Skeletal muscle satellite cell (primary cell): Measurements from ENCODE around the gene L3MBTL3.
A peak's percentile ranks its signal among the peaks of the same experiment; 100 is the strongest.

ENCODE experiments used
- H3K27me3 ChIP-seq: 2 replicates; pipeline ENCODE4 v1.7.0; 2013; ENCODE audit warnings: low read length; ENCODE audit not compliant: control insufficient read depth, insufficient read depth
- H3K36me3 ChIP-seq: 2 replicates; pipeline ENCODE4 v1.7.0; 2013; ENCODE audit warnings: mild to moderate bottlenecking, control low read depth, low read length; ENCODE audit not compliant: insufficient read depth
- H3K4me1 ChIP-seq: 2 replicates; pipeline ENCODE4 v1.7.0; 2013; ENCODE audit warnings: low read length; ENCODE audit not compliant: control insufficient read depth, insufficient read depth
- H3K4me2 ChIP-seq: 2 replicates; pipeline ENCODE4 v1.7.0; 2013; ENCODE audit warnings: mild to moderate bottlenecking, low read length
- H3K4me3 ChIP-seq: 2 replicates; pipeline ENCODE4 v1.7.0; 2013; ENCODE audit warnings: low read length
- H3K9ac ChIP-seq: 2 replicates; pipeline ENCODE4 v1.7.0; 2013; ENCODE audit warnings: mild to moderate bottlenecking, low read depth, low read length, moderate library complexity
- H3K9me3 ChIP-seq: replicated peaks from 2 replicates; pipeline ENCODE4 v1.7.0; 2013; ENCODE audit warnings: mild to moderate bottlenecking, control low read depth, low read length

Gene L3MBTL3

DNA sequence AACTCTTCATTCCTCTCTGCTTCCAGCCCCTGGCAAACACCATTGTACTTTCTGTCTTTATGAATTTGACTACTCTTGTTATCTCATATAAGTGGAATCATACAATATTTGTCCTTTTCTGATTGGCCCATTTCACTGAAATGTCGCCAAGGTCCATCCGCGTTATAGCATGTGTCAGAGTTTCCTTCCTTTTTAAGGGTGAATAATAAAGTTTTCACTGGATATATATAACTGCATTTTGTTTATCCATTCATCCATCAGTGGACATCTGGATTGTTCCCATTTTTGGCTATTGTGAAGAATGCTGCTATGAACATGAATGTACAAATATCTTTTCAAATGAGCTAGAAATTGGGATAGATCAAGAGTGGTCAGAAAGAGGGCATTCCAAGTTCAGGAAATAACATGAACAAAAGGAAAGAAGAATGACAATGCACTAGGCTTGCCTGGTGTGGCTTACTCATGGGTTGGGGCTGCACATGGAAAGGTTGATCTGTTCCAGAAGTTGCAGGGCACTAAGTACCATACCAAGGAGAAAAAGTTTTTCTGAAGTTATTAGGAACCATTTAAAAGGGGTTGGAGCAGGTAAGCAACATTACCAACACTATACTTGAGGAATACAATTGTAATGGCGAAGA lies 10.0 kb upstream of the L3MBTL3 start:
- Histone ChIP-seq H3K4me3 (no peak overlapping the region), H3K27me3 (no peaks in the 10 kb centered on the region), H3K9me3 (no peaks in the 10 kb centered on the region), H3K9ac (no peak overlapping the region), H3K4me1 (no peaks in the 10 kb centered on the region), H3K36me3 (no peaks in the 10 kb centered on the region), H3K4me2 (no peak overlapping the region)

DNA sequence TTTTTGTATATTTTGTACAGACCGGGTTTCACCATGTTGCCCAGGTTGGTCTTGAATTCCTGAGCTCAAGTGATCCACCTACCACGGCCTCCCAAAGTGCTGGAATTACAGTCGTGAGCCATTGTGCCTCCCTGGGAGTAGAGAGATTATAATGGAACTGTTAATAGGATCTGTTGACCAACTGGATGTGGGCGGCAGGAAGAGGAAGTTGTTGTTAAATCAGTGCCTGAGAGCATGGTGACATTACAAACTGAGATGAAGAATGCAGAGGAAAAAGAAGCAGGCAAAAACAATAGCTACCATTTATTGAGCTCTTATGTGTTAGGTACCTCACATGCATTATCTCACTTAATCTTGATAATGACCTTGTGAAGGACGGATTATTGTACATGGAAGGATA lies 9.2 kb upstream of the L3MBTL3 start:
- Histone ChIP-seq H3K27me3 (no peaks in the 10 kb centered on the region), H3K4me1 (no peaks in the 10 kb centered on the region), H3K4me3 (no peak overlapping the region), H3K4me2 (no peak overlapping the region), H3K36me3 (no peaks in the 10 kb centered on the region), H3K9me3 (no peaks in the 10 kb centered on the region), H3K9ac (no peak overlapping the region)

DNA sequence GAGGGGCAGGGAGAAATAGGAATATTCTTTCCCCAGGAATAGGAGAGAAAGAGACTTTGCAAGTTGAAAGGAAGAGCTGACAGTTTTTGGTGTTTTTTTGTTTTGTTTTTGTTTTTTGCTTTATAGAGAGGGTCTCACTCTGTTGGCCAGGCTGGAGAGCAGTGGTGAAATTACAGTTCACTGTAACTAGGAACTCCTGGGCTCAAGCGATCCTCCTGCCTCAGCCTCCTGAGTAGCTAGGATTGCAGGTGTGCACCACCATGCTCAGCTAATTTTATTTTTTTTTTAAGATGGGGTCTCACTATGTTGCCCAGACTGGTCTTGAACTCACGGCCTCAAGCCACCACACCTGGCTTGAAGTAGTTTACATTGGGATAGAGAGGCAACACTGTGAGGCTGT lies 8.0 kb upstream of the L3MBTL3 start:
- Histone ChIP-seq H3K27me3 (no peaks in the 10 kb centered on the region), H3K36me3 (no peaks in the 10 kb centered on the region), H3K9me3 (no peaks in the 10 kb centered on the region), H3K9ac (no peak overlapping the region), H3K4me1 (no peaks in the 10 kb centered on the region), H3K4me3 (no peak overlapping the region), H3K4me2 (no peak overlapping the region)

DNA sequence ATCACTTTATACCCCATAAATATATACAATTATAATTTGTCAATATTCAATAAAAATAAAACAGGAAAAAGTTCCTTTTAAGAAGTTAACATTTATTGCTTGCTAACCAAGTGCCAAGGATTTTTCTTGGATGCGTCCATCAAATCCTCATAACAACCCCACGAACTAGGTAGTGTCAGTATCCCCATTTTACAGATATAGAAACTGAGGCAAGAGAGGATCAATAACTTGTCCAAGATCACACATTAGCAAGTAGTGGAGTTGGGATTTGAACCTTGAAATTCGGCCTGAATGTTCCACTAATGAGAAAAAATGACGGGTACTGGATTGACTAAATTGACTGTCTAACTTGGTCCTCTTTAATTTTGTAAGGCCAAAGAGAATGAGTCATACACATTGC lies 5.7 kb upstream of the L3MBTL3 start:
- Histone ChIP-seq H3K27me3 (no peaks in the 10 kb centered on the region), H3K4me3 (no peak overlapping the region), H3K9me3 (no peaks in the 10 kb centered on the region), H3K36me3 (no peaks in the 10 kb centered on the region), H3K4me1 (peaks cover under 1% of the 10 kb centered on the region), H3K4me2 (no peak overlapping the region), H3K9ac (no peak overlapping the region)

DNA sequence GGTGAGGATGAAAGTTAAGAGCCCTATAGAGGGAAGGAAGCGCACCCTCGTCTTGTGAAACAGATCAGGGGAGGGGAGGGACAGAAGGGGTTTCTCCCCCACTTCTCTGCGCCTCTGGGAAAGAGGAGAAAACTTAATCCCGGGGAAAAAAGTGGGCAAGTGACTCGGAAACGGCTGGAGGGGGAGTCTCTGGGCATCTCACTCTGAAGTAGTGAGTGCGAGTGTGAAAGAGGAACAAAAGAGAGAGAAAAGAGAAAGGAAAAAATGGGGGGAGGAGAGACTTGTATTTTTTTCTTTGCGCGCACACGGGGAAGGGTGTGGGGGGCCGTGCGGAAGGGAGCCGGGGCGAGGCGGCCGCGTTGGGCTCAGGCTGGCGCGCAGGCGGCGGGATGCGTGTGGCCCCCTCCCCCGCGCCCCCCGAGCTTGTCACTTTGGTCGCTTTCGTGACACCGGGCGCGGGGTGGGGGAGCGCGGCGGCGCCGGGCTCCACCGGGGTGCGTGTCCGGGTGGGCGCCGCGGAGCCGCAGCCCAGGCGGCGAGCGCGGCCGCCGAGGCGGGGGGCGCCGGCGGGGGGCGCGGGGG lies 454 bp downstream of the L3MBTL3 start:
- no peaks in the 10 kb centered on the region for H3K36me3 ChIP-seq
- no peaks in the 10 kb centered on the region for H3K9me3 ChIP-seq
- peak overlapping the region; percentile 87 for H3K9ac ChIP-seq
- peaks cover 11% of the 10 kb centered on the region for H3K4me1 ChIP-seq
- no peaks in the 10 kb centered on the region for H3K27me3 ChIP-seq
- peak overlapping the region; percentile 96 for H3K4me3 ChIP-seq
- H3K4me2 ChIP-seq, result peak overlapping the region; percentile 98

DNA sequence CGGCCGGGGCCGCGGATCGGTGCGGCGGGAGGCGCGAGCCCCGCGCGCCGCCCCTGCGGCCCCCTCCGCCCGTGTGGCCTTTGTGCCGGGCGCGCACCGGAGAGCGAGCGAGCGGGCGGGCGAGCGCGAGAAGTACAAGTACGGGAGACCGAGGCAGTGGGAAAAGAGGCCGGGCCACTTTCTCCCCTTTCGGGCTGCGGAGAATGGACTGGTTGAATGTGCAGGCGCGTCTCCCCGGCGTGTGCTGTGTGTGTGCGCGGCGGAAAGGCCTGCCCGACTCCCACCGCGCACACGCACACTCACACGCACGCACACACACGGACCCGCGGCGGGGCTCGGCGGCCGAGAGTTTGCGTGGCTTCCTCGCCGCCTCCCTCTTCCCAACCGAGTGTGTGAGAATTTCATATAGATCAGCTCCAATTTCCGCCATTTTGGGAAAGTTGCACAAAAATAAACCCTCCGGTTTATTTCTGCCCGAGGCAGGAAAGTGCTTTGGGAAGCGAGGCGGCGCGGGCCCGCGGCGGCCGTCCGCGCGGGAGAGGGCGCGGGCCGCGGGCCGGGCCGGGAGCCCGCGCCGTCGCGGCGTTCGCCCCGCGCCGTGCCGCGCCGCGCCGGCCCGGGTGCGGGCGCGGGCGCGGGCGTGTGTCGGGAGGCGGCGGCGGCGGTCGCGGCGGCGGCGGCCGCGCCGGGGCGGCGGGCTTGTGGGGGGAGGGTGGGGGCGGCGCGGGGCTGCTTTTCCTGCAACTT lies 1.1 kb downstream of the L3MBTL3 start:
- Histone ChIP-seq H3K9ac (peak overlapping the region; percentile 85), H3K36me3 (no peaks in the 10 kb centered on the region), H3K4me2 (peak overlapping the region; percentile 85), H3K9me3 (no peaks in the 10 kb centered on the region), H3K4me3 (peak overlapping the region; percentile 96), H3K4me1 (peaks cover 11% of the 10 kb centered on the region), H3K27me3 (no peaks in the 10 kb centered on the region)

DNA sequence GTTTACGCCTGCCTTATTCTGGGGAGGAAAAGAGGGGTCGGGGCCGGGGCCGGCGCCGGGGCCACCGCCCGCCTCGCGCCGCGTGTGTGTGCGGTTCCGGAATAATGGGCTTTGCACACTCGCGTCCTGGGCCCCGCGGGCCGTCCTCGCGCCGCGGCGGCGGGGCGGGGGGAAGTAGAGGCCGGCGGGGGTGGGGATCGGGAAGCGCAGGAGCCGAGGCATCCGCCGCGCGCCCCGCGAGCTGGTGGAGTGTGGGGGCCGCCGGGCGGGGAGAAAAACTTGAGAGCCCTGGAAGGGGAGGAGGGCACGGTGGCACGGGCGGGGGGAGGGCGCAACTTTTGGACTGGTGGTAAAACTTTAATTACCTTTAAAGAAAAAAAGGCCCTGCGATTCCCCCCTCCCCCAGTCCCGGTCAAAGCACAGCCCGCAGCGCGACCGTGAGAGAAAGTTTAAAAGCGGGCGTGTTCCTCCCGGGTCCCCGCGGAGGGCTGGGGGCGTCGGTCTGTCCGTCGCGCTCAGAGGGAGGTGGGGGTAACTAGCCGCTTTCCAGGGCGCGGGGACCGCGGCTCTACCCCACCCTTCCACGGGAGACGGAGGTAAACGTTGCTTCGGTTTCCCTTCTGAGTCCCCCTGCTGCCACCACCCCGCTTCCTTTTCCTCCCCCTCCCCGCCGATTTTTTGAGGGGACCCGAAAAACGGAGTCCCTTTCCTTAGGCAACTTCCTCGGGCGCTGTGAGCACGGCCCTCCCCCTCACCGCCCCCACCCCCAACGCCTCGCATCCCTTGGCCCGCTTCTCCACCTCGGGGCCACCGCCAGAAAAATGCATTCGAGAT lies 1.9 kb downstream of the L3MBTL3 start:
- Histone ChIP-seq H3K36me3 (no peaks in the 10 kb centered on the region), H3K9ac (peak overlapping the region; percentile 78), H3K9me3 (no peaks in the 10 kb centered on the region), H3K4me3 (peak overlapping the region; percentile 79), H3K4me2 (peak overlapping the region; percentile 73), H3K4me1 (peaks cover 11% of the 10 kb centered on the region), H3K27me3 (no peaks in the 10 kb centered on the region)

DNA sequence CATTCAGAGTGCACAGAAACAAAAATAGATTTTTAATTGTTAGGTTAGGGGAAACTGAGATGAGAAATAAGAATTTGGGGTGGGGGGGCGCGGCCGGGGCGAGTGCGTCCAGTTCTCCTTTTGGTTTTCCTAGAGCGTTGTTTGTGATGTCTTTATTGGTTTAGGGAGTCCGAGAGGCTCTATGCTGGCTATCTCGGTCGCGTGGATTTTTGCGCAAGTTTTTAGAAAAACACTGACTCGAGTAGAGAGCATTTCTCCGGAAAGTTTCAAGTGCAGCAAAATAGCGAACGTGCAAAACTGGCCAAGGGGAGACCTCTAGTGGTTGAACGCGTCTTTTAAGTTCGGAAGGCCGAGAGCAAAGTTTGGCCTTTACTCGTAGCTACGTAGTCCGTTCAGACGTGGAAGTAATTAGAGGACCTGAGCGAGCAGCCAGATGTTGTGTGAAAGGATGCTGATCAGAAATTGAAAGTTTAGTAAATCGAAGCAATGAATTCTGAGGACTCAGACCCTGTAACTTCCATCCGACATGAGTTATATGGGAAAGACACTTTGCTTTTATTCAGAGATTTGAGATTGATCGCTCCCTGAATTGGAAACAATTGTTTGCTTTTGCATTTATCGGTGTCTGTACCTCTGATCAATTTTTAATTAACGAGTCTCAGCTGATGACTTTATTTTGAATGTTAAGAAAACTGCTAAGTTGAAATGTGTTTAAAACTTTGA lies 2.7 kb downstream of the L3MBTL3 start:
- H3K36me3 ChIP-seq, result no peaks in the 10 kb centered on the region
- no peaks in the 10 kb centered on the region for H3K9me3 ChIP-seq
- H3K27me3 ChIP-seq, result no peaks in the 10 kb centered on the region
- H3K4me1 ChIP-seq, result peaks cover 11% of the 10 kb centered on the region
- peak overlapping the region; percentile 78 for H3K4me2 ChIP-seq
- peak overlapping the region; percentile 79 for H3K4me3 ChIP-seq
- H3K9ac ChIP-seq, result peak overlapping the region; percentile 78

DNA sequence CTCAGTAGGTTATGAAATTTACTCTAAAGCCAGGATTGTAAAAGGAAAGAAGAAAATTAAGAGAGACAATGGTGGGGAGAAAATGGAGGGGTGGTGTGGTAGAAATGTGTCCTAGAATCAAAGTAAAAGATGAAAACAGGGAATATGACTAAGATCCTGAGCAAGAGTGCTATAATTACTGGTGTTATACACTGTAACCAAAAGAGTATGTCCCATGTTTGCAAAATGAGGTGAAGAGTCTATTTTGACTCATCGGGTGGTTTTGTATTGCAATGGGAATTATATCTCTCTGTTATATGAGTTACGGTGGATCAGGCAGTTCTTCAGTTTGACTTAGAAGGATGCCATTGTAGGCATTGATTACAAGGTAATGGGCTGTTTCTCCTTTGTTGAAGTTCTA lies 8.5 kb downstream of the L3MBTL3 start:
- Histone ChIP-seq H3K4me1 (peaks cover 2% of the 10 kb centered on the region), H3K4me2 (no peak overlapping the region), H3K36me3 (no peaks in the 10 kb centered on the region), H3K9me3 (no peaks in the 10 kb centered on the region), H3K27me3 (no peaks in the 10 kb centered on the region), H3K4me3 (no peak overlapping the region), H3K9ac (no peak overlapping the region)

DNA sequence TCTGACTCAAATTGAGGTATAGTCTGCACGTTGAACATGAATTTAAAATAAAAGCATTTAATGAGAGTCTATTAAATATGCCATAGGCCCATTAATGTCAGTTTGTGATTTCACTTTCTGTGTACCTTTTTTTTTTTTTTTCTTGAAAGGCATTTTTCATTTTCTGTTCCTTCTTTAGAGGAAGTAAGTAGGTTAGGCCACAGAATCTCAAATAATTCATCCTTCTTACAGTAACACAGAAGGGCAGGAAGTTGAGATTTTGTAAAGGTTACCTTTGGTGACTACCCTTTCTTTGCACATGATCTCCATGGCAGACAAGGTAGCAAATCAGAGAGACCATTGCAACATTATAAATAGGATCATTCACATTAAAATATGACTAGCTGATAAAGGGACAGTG lies 9.6 kb downstream of the L3MBTL3 start:
- no peak overlapping the region for H3K4me2 ChIP-seq
- no peak overlapping the region for H3K9ac ChIP-seq
- H3K9me3 ChIP-seq, result no peaks in the 10 kb centered on the region
- no peaks in the 10 kb centered on the region for H3K36me3 ChIP-seq
- H3K4me3 ChIP-seq, result no peak overlapping the region
- H3K27me3 ChIP-seq, result no peaks in the 10 kb centered on the region
- H3K4me1 ChIP-seq, result peaks cover 2% of the 10 kb centered on the region

DNA sequence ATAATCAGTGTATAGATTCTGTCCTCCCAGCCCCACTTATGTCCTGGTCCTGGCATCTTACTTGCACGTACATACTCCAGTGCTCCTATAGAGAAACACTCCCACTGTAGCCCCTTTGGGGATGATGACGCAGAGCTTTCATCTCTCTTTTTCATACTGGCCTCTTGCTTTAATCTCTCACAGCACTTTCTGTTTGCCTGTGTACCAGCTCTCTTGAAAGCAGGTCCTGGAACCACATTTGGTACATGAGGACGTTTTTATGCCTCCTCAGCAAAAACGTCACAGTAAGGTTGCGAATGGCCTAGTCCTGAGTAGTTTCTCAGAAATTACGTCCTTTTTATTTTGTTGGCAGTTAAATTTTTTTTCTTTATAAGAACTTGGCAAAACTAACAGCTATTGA lies 10.8 kb downstream of the L3MBTL3 start:
- Histone ChIP-seq H3K9me3 (no peaks in the 10 kb centered on the region), H3K9ac (no peak overlapping the region), H3K4me3 (no peak overlapping the region), H3K36me3 (no peaks in the 10 kb centered on the region), H3K4me1 (peaks cover 5% of the 10 kb centered on the region), H3K4me2 (no peak overlapping the region), H3K27me3 (no peaks in the 10 kb centered on the region)
